Upper lobe of left lung (tissue), 6 donors: ENCODE results near the gene MFSD12. TPM values are rescaled to one million over a fixed set of nuclear protein-coding genes. Genes with fewer than 3 reads are reported as not detected.
A peak's percentile ranks its signal among the peaks of the same experiment; 100 is the strongest.

Experiments
- ATAC-seq, 2 donors: fragments of 200-7000 bp; cut with Tn5 transposase; one replicate each; pipeline ENCODE4 v1.9.1; 2022; ENCODE audit warnings: mild to moderate bottlenecking in 2 of 2, moderate library complexity in 2 of 2; ENCODE audit not compliant: low FRiP score in 2 of 2
- DNase-seq, 2 donors: peaks; one replicate each; pipeline ENCODE4 v3.0.0-alpha.2; 2019 to 2020
- H3K27ac ChIP-seq, 4 donors: fragments of 200-600 bp; sonication (generic); one replicate each; pipeline ENCODE4 v1.5.1; 2016 to 2019
- H3K27me3 ChIP-seq, 4 donors: fragments of 200-600 bp; sonication (generic); one replicate each; pipeline ENCODE4 v1.5.1; 2017 to 2019
- H3K36me3 ChIP-seq, 4 donors: fragments of 200-600 bp; sonication (generic); one replicate each; pipeline ENCODE4 v1.5.1; 2016 to 2019
- H3K4me1 ChIP-seq, 4 donors: fragments of 200-600 bp; sonication (generic); one replicate each; pipeline ENCODE4 v1.5.1; 2018 to 2019
- H3K4me3 ChIP-seq, 4 donors: fragments of 200-600 bp; sonication (generic); one replicate each; pipeline ENCODE4 v1.5.1; 2017 to 2019; ENCODE audit warnings: mild to moderate bottlenecking in 2 of 4, moderate library complexity in 1 of 4
- H3K9me3 ChIP-seq, 4 donors: fragments of 200-600 bp; sonication (generic); one replicate each; pipeline ENCODE4 v1.5.1; 2018 to 2019
- EP300 ChIP-seq, 4 donors: sonication (generic); formaldehyde crosslinking; IDR thresholded peaks; one replicate each; pipeline ENCODE4 v1.5.1; 2017; ENCODE audit warnings: antibody characterized with exemption in 4 of 4, control low read depth in 2 of 4
- POLR2A ChIP-seq, 4 donors: fragments of 450-650 bp; IDR thresholded peaks; one replicate each; pipeline ENCODE4 v1.5.1; 2016 to 2017; ENCODE audit warnings: antibody characterized with exemption in 4 of 4, mild to moderate bottlenecking in 2 of 4
- POLR2AphosphoS5 ChIP-seq, 2 donors: sonication (generic); formaldehyde crosslinking; IDR thresholded peaks; one replicate each; pipeline ENCODE4 v1.5.1; 2017; ENCODE audit warnings: antibody characterized with exemption in 2 of 2
- WGBS, 2 donors: methylation state at CpG; one replicate each; pipeline ENCODE4 v1.1.5; 2017 to 2018; 5-methylcytosine and 5-hydroxymethylcytosine counted together
- total RNA-seq, 6 donors: library from RNA; depleted of rRNA in 4 of 6; stranded (reverse); fragments of >200 nt in 4 of 6; gene quantifications; one replicate each; pipeline versions ENCODE4 v1.1.0 to v1.2.1, GENCODE V29; 2016 to 2021
- TF ChIP-seq, protein P1 (sequence below), 6 experiments: fragments of 450-650 bp in 4 of 6; fragments of 200-600 bp in 2 of 6; sonication (generic) in 2 of 6; IDR thresholded peaks; one replicate each; pipeline ENCODE4 v1.5.1; 2016 to 2019; ENCODE audit warnings: antibody characterized with exemption in 6 of 6
- donor health status: DM: no; HTN: no; CAD: no; lungs with moderate emphysema.
- donor health status: DM: no; HTN: yes; CAD: no; lungs with severe emphysema.

Gene MFSD12
- total RNA-seq, 6 donors from 2014 or later, result 44.2 to 178 (median 96.0) TPM

DNA sequence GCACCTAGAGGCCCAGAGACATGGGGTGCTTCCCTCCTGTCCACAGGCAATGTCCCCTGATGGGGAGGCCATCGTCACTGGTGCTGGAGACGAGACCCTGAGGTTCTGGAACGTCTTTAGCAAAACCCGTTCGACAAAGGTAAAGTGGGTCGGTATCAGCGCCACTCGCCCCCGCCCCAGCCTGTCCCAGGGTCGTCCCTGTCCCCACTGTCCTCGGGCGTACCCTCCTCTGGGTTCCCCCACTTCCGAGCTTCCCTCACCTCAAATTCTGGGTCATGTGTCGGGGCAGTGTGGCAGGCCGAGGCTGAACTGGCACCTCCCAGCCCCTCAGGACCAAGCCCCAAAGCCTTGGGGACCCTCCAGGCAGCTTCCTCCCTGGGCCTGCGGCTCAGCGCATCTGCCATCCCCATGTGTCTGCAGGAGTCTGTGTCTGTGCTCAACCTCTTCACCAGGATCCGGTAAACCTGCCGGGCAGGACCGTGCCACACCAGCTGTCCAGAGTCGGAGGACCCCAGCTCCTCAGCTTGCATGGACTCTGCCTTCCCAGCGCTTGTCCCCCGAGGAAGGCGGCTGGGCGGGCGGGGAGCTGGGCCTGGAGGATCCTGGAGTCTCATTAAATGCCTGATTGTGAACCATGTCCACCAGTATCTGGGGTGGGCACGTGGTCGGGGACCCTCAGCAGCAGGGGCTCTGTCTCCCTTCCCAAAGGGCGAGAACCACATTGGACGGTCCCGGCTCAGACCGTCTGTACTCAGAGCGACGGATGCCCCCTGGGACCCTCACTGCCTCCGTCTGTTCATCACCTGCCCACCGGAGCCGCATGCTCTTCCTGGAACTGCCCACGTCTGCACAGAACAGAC is 22.8 kb downstream of the MFSD12 start:
- DNase-seq (peak in 1 of 2 donors; percentile 80), ATAC-seq (no peak)
- no peaks in the 10 kb centered on the region for H3K27me3 ChIP-seq
- TF ChIP-seq POLR2A (IDR thresholded peaks at IDR 0.05), result no peak
- no peak for TF ChIP-seq EP300 (IDR thresholded peaks at IDR 0.05)
- TF ChIP-seq POLR2AphosphoS5 (IDR thresholded peaks at IDR 0.05), result no peak
- TF ChIP-seq, protein P1, sequence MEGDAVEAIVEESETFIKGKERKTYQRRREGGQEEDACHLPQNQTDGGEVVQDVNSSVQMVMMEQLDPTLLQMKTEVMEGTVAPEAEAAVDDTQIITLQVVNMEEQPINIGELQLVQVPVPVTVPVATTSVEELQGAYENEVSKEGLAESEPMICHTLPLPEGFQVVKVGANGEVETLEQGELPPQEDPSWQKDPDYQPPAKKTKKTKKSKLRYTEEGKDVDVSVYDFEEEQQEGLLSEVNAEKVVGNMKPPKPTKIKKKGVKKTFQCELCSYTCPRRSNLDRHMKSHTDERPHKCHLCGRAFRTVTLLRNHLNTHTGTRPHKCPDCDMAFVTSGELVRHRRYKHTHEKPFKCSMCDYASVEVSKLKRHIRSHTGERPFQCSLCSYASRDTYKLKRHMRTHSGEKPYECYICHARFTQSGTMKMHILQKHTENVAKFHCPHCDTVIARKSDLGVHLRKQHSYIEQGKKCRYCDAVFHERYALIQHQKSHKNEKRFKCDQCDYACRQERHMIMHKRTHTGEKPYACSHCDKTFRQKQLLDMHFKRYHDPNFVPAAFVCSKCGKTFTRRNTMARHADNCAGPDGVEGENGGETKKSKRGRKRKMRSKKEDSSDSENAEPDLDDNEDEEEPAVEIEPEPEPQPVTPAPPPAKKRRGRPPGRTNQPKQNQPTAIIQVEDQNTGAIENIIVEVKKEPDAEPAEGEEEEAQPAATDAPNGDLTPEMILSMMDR (IDR thresholded peaks at IDR 0.05), result no peak
- peaks cover 11 to 85% (median 59%) of the 10 kb centered on the region in 4 donors for H3K36me3 ChIP-seq
- H3K27ac ChIP-seq, result no peak overlapping the region
- 93 to 94% methylated on average over 17 to 37 of the region's 38 CpGs for WGBS, 2 donors
- no peak overlapping the region for H3K4me3 ChIP-seq
- no peaks in the 10 kb centered on the region for H3K9me3 ChIP-seq
- H3K4me1 ChIP-seq, result no peaks in the 10 kb centered on the region

DNA sequence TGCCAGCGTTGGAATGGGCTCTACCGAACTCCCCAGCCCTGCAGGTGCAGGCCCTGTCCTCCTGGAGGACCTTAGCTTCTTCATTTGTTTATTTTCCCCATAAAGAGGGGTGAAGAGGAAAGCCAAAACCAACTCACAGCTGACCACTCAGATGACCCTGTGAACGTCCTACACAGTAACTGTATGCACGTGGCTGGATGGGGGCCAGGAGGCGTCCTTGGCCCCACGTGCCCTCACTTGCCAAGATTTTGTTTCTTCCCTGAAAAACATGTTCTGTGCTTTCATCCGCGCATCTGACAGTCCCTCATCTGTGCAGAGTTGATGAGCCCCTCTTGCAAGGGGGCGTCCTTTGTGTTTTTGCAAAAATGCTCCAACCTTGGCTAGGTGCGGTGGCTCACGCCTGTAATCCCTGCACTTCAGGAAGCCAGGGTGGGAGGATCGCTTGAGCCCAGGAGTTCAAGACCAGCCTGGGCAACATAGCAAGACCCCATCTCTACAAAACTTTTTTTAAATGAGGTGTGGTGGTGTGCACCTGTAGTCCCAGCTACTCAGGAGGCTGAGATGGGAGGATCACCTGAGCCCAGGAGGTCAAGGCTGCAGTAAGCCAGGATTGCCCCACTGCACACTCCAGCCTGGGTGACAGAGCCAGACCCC is 23.7 kb downstream of the MFSD12 start:
- Histone ChIP-seq H3K27me3 (no peaks in the 10 kb centered on the region), H3K4me1 (no peaks in the 10 kb centered on the region), H3K9me3 (no peaks in the 10 kb centered on the region), H3K4me3 (no peak overlapping the region), H3K27ac (no peak overlapping the region), H3K36me3 (peaks cover 11 to 78% (median 57%) of the 10 kb centered on the region in 4 donors)
- DNase-seq (no peak), ATAC-seq (no peak)
- WGBS, 2 donors, result 83 to 96% methylated on average over 11 to 12 of the region's 12 CpGs
- TF ChIP-seq, protein P1 (IDR thresholded peaks at IDR 0.05), result no peak
- TF ChIP-seq POLR2A (IDR thresholded peaks at IDR 0.05) (no peak), POLR2AphosphoS5 (IDR thresholded peaks at IDR 0.05) (no peak), EP300 (IDR thresholded peaks at IDR 0.05) (no peak)

DNA sequence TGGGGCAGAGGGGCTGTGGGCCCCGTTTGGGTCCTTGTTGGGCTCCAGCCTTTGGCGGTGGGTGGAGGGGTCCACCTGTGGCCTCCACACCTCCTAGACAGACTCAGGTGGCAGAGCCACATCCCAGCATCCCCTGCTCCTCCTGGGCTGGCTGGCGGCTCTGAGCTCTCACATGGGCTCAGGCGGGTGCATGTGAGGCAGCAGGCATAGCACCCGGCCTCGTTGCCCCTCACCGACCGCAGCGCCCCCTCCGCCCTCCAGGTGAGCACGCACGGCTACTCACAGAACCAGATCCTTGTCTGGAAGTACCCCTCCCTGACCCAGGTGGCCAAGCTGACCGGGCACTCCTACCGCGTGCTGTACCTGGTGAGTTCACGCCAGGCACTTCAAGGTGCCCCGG is 24.4 kb downstream of the MFSD12 start:
- Histone ChIP-seq H3K4me3 (no peak overlapping the region), H3K4me1 (no peaks in the 10 kb centered on the region), H3K36me3 (peaks cover 11 to 79% (median 61%) of the 10 kb centered on the region in 4 donors), H3K27me3 (no peaks in the 10 kb centered on the region), H3K9me3 (no peaks in the 10 kb centered on the region), H3K27ac (no peak overlapping the region)
- TF ChIP-seq POLR2A (IDR thresholded peaks at IDR 0.05), result no peak
- no peak for TF ChIP-seq EP300 (IDR thresholded peaks at IDR 0.05)
- TF ChIP-seq POLR2AphosphoS5 (IDR thresholded peaks at IDR 0.05), result no peak
- TF ChIP-seq, protein P1 (IDR thresholded peaks at IDR 0.05), result no peak
- ATAC-seq (no peak), DNase-seq (no peak)
- 91 to 100% methylated on average over 4 to 15 of the region's 17 CpGs for WGBS, 2 donors

DNA sequence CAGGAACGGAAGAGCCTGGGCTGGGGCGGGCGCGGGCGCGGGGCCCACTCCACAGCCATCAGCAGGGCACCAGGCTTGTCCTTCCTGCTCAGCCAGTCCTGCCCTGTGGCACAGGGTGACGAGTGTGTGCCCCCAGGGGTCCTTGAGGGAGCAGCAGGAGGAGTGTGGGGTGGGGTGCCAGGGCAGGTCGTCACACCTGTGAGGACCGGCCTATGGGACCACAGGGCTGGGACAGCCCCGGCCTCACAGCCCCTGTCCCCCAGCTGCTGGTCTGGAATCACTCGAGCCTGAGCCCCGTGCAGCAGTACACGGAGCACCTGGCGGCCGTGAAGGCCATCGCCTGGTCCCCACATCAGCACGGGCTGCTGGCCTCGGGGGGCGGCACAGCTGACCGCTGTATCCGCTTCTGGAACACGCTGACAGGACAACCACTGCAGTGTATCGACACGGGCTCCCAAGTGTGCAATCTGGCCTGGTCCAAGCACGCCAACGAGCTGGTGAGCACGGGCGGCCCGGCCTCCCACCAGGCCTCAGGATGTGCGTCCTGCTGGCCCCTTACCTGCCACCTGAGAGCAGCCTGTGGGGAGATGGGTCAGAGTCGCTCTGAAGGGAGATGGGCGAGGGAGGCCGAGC is 25.1 kb downstream of the MFSD12 start:
- Histone ChIP-seq H3K36me3 (peaks cover 15 to 79% (median 68%) of the 10 kb centered on the region in 4 donors), H3K4me3 (no peak overlapping the region), H3K27ac (no peak overlapping the region), H3K27me3 (no peaks in the 10 kb centered on the region), H3K9me3 (no peaks in the 10 kb centered on the region), H3K4me1 (no peaks in the 10 kb centered on the region)
- no peak for TF ChIP-seq POLR2AphosphoS5 (IDR thresholded peaks at IDR 0.05)
- DNase-seq (peak in 1 of 2 donors; percentile 79), ATAC-seq (no peak)
- 94 to 97% methylated on average over 9 to 20 of the region's 33 CpGs for WGBS, 2 donors

DNA sequence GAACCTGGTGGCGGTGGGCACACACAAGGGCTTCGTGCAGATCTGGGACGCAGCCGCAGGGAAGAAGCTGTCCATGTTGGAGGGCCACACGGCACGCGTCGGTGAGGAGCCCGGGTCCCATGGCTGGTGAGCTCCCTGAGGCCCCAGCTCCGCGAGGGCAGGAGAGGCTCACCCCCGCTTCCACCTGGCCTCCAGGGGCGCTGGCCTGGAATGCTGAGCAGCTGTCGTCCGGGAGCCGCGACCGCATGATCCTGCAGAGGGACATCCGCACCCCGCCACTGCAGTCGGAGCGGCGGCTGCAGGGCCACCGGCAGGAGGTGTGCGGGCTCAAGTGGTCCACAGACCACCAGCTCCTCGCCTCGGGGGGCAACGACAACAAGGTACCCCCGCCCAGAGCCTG is 25.7 kb downstream of the MFSD12 start:
- no peaks in the 10 kb centered on the region for H3K4me1 ChIP-seq
- H3K36me3 ChIP-seq, result peaks cover 15 to 79% (median 74%) of the 10 kb centered on the region in 4 donors
- H3K27me3 ChIP-seq, result no peaks in the 10 kb centered on the region
- no peak overlapping the region for H3K27ac ChIP-seq
- no peak overlapping the region for H3K4me3 ChIP-seq
- no peak for ATAC-seq
- peak in 1 of 2 donors; percentile 75 for DNase-seq
- TF ChIP-seq, protein P1 (IDR thresholded peaks at IDR 0.05), result no peak
- no peak for TF ChIP-seq EP300 (IDR thresholded peaks at IDR 0.05)
- no peak for TF ChIP-seq POLR2AphosphoS5 (IDR thresholded peaks at IDR 0.05)
- no peak for TF ChIP-seq POLR2A (IDR thresholded peaks at IDR 0.05)
- whole genome bisulfite sequencing, 2 donors, result 94 to 100% methylated on average over 4 to 23 of the region's 29 CpGs
- no peaks in the 10 kb centered on the region for H3K9me3 ChIP-seq
